ENCODE results near the gene UNK. TPM values are rescaled to one million over a fixed set of nuclear protein-coding genes. Genes with fewer than 3 reads are reported as not detected.

The UNK gene
- total and polyA plus RNA-seq, 2 donors (not counting 3 experiments of a cell fraction or from before 2014, with no cell fraction given) = 18.0 to 23.2 TPM

GRCh38 chr17:75849724-75850123 is 65.1 kb downstream of the UNK start:
- Histone ChIP-seq H3K9me1 (replicated peaks; ENCODE audit: control insufficient read depth, extremely low read depth, insufficient read depth, low read length) (no peaks in the 10 kb centered on the region), H3K9me3 (replicated peaks; ENCODE audit: control insufficient read depth, insufficient read depth, low read length) (no peaks in the 10 kb centered on the region), H3K27me3 (ENCODE audit: control insufficient read depth in 2 of 2, insufficient read depth in 2 of 2, low read length in 2 of 2) (no peaks in the 10 kb centered on the region), H3K27ac (ENCODE audit: insufficient read depth, low read depth, low read length) (no peak overlapping the region), H3K9ac (replicated peaks; ENCODE audit: extremely low read depth, insufficient read depth, low read length) (no peak overlapping the region), H3K4me1 (ENCODE audit: control insufficient read depth, extremely low read depth, insufficient read depth, low read length) (peaks cover 48% of the 10 kb centered on the region), H2AFZ (ENCODE audit: low read depth, low read length) (no peak overlapping the region), H3K36me3 (ENCODE audit: control insufficient read depth in 2 of 2, extremely low read depth in 1 of 2, insufficient read depth in 2 of 2, low read length in 2 of 2) (peaks cover 3 to 37% of the 10 kb centered on the region in 2 experiments), H3K4me3 (replicated peaks in 1 of 3; ENCODE audit: insufficient read depth in 1 of 3, low read depth in 1 of 3, low read length in 3 of 3) (no peak overlapping the region), H3K4me2 (ENCODE audit: insufficient read depth, low read length) (no peak overlapping the region), H4K20me1 (replicated peaks; ENCODE audit: control insufficient read depth, extremely low read depth, insufficient read depth, low read length) (no peaks in the 10 kb centered on the region), H3K79me2 (ENCODE audit: control insufficient read depth, insufficient read depth, low read length) (peaks cover 12% of the 10 kb centered on the region)
- no TSS peak for BruUV-seq (replicated peaks)
- ChIA-PET CTCF (interaction anchor here (1.1 to 6.8 kb wide), 6 partner anchors 9 to 85 kb away, joined by 3 to 49 read pairs (median 6); partner anchors contain the start of genes GALK1, TRIM47 and TRIM65), POLR2A (interaction anchor here (1.4 kb wide), 1 partner anchor 70 kb away, joined by 6 read pairs; no protein-coding TSS in a partner anchor)
- dilution Hi-C loops (cut with MboI; ENCODE audit: extremely low pct_ligation_motif_present, low sequenced_read_pairs) = no loop called here
- DNase-seq (ENCODE audit: low read depth, low spot score) (no peak), FAIRE-seq (no peak)
- TF ChIP-seq EZH2 (IDR thresholded peaks at IDR 0.05; ENCODE audit: borderline replicate concordance, low read depth, low read length, severe bottlenecking) = no peak
- TF ChIP-seq, protein P1, sequence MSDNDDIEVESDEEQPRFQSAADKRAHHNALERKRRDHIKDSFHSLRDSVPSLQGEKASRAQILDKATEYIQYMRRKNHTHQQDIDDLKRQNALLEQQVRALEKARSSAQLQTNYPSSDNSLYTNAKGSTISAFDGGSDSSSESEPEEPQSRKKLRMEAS (IDR thresholded peaks at IDR 0.05; ENCODE audit: insufficient read depth, insufficient read length) = no peak
- no peak for TF ChIP-seq FOS (IDR thresholded peaks at IDR 0.05; ENCODE audit: borderline replicate concordance, insufficient read depth, low read length)
- TF ChIP-seq POLR2A (IDR thresholded peaks at IDR 0.05; ENCODE audit: low read depth, low read length) = no peak
- TF ChIP-seq POLR2AphosphoS5 (IDR thresholded peaks at IDR 0.05; ENCODE audit: insufficient read depth, low read depth, low read length) = no peak
- TF ChIP-seq JUN (IDR thresholded peaks at IDR 0.05; ENCODE audit: borderline replicate concordance, insufficient read depth, insufficient read length, low read depth) = no peak
- TF ChIP-seq, protein P2, sequence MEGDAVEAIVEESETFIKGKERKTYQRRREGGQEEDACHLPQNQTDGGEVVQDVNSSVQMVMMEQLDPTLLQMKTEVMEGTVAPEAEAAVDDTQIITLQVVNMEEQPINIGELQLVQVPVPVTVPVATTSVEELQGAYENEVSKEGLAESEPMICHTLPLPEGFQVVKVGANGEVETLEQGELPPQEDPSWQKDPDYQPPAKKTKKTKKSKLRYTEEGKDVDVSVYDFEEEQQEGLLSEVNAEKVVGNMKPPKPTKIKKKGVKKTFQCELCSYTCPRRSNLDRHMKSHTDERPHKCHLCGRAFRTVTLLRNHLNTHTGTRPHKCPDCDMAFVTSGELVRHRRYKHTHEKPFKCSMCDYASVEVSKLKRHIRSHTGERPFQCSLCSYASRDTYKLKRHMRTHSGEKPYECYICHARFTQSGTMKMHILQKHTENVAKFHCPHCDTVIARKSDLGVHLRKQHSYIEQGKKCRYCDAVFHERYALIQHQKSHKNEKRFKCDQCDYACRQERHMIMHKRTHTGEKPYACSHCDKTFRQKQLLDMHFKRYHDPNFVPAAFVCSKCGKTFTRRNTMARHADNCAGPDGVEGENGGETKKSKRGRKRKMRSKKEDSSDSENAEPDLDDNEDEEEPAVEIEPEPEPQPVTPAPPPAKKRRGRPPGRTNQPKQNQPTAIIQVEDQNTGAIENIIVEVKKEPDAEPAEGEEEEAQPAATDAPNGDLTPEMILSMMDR (IDR thresholded peaks at IDR 0.05; ENCODE audit: extremely low read depth in 1 of 2, insufficient read depth in 1 of 2, low read depth in 1 of 2, low read length in 2 of 2) = no peak
- no peak for TF ChIP-seq GATA2 (IDR thresholded peaks at IDR 0.05; ENCODE audit: insufficient read depth, insufficient read length, low read depth, low read length)
- no peak for TF ChIP-seq MYC (IDR thresholded peaks at IDR 0.05; ENCODE audit: low read depth, low read length)
- intact Hi-C loops (cut with micrococcal nuclease) = no loop called here
